HG02938 (cell line): Measurements from ENCODE around the gene PPP6R1.
"Not testable (repeated sequence)": the region's sequence is repeated elsewhere in the genome, so short reads cannot be mapped to it uniquely, and the experiment has no call there.

Experiments used
- ATAC-seq: cut with Tn5 transposase; IDR thresholded peaks from one replicate; pipeline ENCODE4 v1.9.1; 2021; ENCODE audit warnings: mild to moderate bottlenecking, moderate library complexity; ENCODE audit not compliant: unreplicated experiment

PPP6R1 gene

GRCh38 chr19:55226273-55226672, 32.5 kb downstream of the PPP6R1 start:
- ATAC-seq = no peak

- no peak for ATAC-seq
These were observed 33.3 kb downstream of the PPP6R1 start for GRCh38 chr19:55225415-55225958.

GRCh38 chr19:55224679-55225414, 34.0 kb downstream of the PPP6R1 start:
- not testable (repeated sequence) for ATAC-seq

- ATAC-seq = no peak
These were observed 34.7 kb downstream of the PPP6R1 start for GRCh38 chr19:55224038-55224665.

- no peak for ATAC-seq
These were observed 35.4 kb downstream of the PPP6R1 start for GRCh38 chr19:55223291-55224037.

- ATAC-seq = no peak
These were observed 38.3 kb downstream of the PPP6R1 start for GRCh38 chr19:55220525-55220924.

- ATAC-seq = no peak
These were observed 42.2 kb downstream of the PPP6R1 start for GRCh38 chr19:55216461-55217198.

- ATAC-seq = no peak
These were observed 45.3 kb downstream of the PPP6R1 start for GRCh38 chr19:55213547-55213946.

- ATAC-seq = no peak
These were observed 46.4 kb downstream of the PPP6R1 start for GRCh38 chr19:55212447-55212846.

GRCh38 chr19:55209693-55210472, 48.9 kb downstream of the PPP6R1 start:
- ATAC-seq = no peak

GRCh38 chr19:55208880-55209692, 49.7 kb downstream of the PPP6R1 start, which contains the start of gene PTPRH:
Gene PTPRH, minus strand, starts transcription at chr19:55209501. Its CDS starts 68 bp downstream, at chr19:55209433.
- no peak for ATAC-seq

GRCh38 chr19:55206664-55207500, 51.9 kb downstream of the PPP6R1 start:
- no peak for ATAC-seq

- not testable (repeated sequence) for ATAC-seq
These were observed 56.6 kb downstream of the PPP6R1 start for GRCh38 chr19:55202199-55202598.

GRCh38 chr19:55199620-55200204, 59.1 kb downstream of the PPP6R1 start:
- ATAC-seq = no peak

GRCh38 chr19:55198651-55199050, 60.2 kb downstream of the PPP6R1 start:
- no peak for ATAC-seq

GRCh38 chr19:55197528-55197927, 61.3 kb downstream of the PPP6R1 start:
- no peak for ATAC-seq

GRCh38 chr19:55196803-55197202, 62.0 kb downstream of the PPP6R1 start:
- no peak for ATAC-seq

- ATAC-seq = no peak
These were observed 65.3 kb downstream of the PPP6R1 start for GRCh38 chr19:55193481-55193880.
